ENCODE results near the gene PARD3B. TPM values are rescaled to one million over a fixed set of nuclear protein-coding genes. Genes with fewer than 3 reads are reported as not detected.

PARD3B gene
- total and polyA plus RNA-seq, 7 donors: 3.2 to 64.0 (median 42.5) TPM

- WGBS, 2 donors: 60 to 72% methylated on average over 2 of the region's 2 CpGs
- intact Hi-C loops (cut with DNase I): no loop called here
- H3K4me3 ChIP-seq: no peak overlapping the region
- no peaks in the 10 kb centered on the region for H3K36me3 ChIP-seq
- DNase-seq: no peak
- TF ChIP-seq EP300 (IDR thresholded peaks at IDR 0.05) (no peak), POLR2A (IDR thresholded peaks at IDR 0.05) (no peak), POLR2AphosphoS5 (IDR thresholded peaks at IDR 0.05) (no peak)
- TF ChIP-seq, protein P1, sequence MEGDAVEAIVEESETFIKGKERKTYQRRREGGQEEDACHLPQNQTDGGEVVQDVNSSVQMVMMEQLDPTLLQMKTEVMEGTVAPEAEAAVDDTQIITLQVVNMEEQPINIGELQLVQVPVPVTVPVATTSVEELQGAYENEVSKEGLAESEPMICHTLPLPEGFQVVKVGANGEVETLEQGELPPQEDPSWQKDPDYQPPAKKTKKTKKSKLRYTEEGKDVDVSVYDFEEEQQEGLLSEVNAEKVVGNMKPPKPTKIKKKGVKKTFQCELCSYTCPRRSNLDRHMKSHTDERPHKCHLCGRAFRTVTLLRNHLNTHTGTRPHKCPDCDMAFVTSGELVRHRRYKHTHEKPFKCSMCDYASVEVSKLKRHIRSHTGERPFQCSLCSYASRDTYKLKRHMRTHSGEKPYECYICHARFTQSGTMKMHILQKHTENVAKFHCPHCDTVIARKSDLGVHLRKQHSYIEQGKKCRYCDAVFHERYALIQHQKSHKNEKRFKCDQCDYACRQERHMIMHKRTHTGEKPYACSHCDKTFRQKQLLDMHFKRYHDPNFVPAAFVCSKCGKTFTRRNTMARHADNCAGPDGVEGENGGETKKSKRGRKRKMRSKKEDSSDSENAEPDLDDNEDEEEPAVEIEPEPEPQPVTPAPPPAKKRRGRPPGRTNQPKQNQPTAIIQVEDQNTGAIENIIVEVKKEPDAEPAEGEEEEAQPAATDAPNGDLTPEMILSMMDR (IDR thresholded peaks at IDR 0.05): no peak
- H3K27ac ChIP-seq: no peak overlapping the region
- no peaks in the 10 kb centered on the region for H3K9me3 ChIP-seq
- H3K4me1 ChIP-seq: peaks cover 0 to 5% (median 0%) of the 10 kb centered on the region in 4 donors
- no peaks in the 10 kb centered on the region for H3K27me3 ChIP-seq
Measured at GRCh38 chr2:204503869-204504268, 41.4 kb upstream of the PARD3B start.

- intact Hi-C loops (cut with DNase I): no loop called here
Measured at GRCh38 chr2:204504594-204504993, 40.7 kb upstream of the PARD3B start.

DNA sequence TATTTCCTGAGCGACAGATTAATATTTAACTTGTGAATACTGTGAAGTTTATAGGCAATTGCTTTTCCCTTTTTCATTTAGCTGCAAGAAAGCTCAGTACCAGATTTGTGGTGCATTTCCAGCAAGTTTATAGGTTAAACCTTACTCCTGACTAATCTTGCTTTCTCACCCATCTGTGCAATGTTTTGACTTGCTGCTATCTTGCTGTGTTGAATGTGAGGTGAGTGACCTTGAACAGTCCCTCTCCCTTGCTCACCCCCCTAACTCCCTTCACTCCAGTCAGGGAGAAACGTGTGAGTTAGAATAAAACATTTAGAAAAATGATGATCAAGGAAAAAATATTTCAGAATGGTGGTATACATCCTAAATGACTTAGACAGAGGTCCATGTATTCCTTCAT is 39.8 kb upstream of the PARD3B start:
- Histone ChIP-seq H3K9me3 (no peaks in the 10 kb centered on the region), H3K36me3 (no peaks in the 10 kb centered on the region), H3K27ac (no peak overlapping the region), H3K4me3 (no peak overlapping the region), H3K27me3 (no peaks in the 10 kb centered on the region), H3K4me1 (peaks cover 0 to 6% (median 0%) of the 10 kb centered on the region in 4 donors)
- intact Hi-C loops (cut with DNase I): no loop called here
- no peak for DNase-seq
- TF ChIP-seq POLR2AphosphoS5 (IDR thresholded peaks at IDR 0.05) (no peak), EP300 (IDR thresholded peaks at IDR 0.05) (no peak), POLR2A (IDR thresholded peaks at IDR 0.05) (no peak)
- TF ChIP-seq, protein P1 (IDR thresholded peaks at IDR 0.05): no peak
- 22 to 67% methylated on average over 2 of the region's 2 CpGs for WGBS, 2 donors

More at GRCh38 chr2:204504594-204504993, 40.7 kb upstream of the PARD3B start:
- no peak overlapping the region for H3K4me3 ChIP-seq
- no peaks in the 10 kb centered on the region for H3K36me3 ChIP-seq
- no peak for TF ChIP-seq POLR2AphosphoS5 (IDR thresholded peaks at IDR 0.05)
- H3K4me1 ChIP-seq: peaks cover 0 to 5% (median 0%) of the 10 kb centered on the region in 4 donors
- WGBS, 2 donors: 42 to 84% methylated on average over 2 of the region's 2 CpGs
- no peak for DNase-seq
- no peak overlapping the region for H3K27ac ChIP-seq
- H3K27me3 ChIP-seq: no peaks in the 10 kb centered on the region
- H3K9me3 ChIP-seq: no peaks in the 10 kb centered on the region

DNA sequence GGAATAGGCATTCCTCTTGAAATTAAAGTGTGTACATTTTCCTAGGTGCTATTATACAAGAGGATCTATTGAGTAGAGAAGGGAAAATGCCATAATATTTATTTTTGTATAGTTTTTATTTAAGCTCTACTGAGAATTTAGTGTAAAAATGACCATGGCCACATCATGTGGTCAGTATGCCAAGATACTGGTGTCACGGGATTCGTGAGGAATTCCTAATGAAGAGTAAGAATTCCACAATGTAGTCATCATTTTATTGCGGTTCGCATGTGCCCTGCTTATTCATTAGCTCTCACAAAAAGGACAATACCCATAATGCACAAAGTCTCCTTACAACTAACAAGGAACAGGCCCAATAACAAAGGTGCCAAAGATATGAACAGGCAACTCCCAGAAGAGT is 39.3 kb upstream of the PARD3B start:
- 87 to 88% methylated on average over 4 of the region's 4 CpGs for WGBS, 2 donors
- Histone ChIP-seq H3K4me3 (no peak overlapping the region), H3K27me3 (no peaks in the 10 kb centered on the region), H3K27ac (no peak overlapping the region), H3K36me3 (no peaks in the 10 kb centered on the region), H3K4me1 (peaks cover 0 to 11% (median 1%) of the 10 kb centered on the region in 4 donors), H3K9me3 (no peaks in the 10 kb centered on the region)
- TF ChIP-seq POLR2A (IDR thresholded peaks at IDR 0.05) (no peak), EP300 (IDR thresholded peaks at IDR 0.05) (no peak), POLR2AphosphoS5 (IDR thresholded peaks at IDR 0.05) (no peak)
- TF ChIP-seq, protein P1 (IDR thresholded peaks at IDR 0.05): no peak
- intact Hi-C loops (cut with DNase I): no loop called here
- no peak for DNase-seq

- TF ChIP-seq POLR2AphosphoS5 (IDR thresholded peaks at IDR 0.05) (no peak), POLR2A (IDR thresholded peaks at IDR 0.05) (no peak), EP300 (IDR thresholded peaks at IDR 0.05) (no peak)
- TF ChIP-seq, protein P1 (IDR thresholded peaks at IDR 0.05): no peak
- 94 to 98% methylated on average over 5 of the region's 5 CpGs for WGBS, 2 donors
- H3K4me3 ChIP-seq: no peak overlapping the region
- no peaks in the 10 kb centered on the region for H3K36me3 ChIP-seq
- no peaks in the 10 kb centered on the region for H3K9me3 ChIP-seq
- H3K4me1 ChIP-seq: peaks cover 0 to 15% (median 3%) of the 10 kb centered on the region in 4 donors
- H3K27me3 ChIP-seq: no peaks in the 10 kb centered on the region
- DNase-seq: no peak
- intact Hi-C loops (cut with DNase I): no loop called here
- no peak overlapping the region for H3K27ac ChIP-seq
Measured at GRCh38 chr2:204507636-204508035, 37.6 kb upstream of the PARD3B start.

Data from sigmoid colon (tissue), 7 donors.